Activated CD8-positive, alpha-beta memory T cell treated with anti-CD3 and anti-CD28 coated beads for 36 hours (primary cell): ENCODE results near the gene RASSF5. TPM values are rescaled to one million over a fixed set of nuclear protein-coding genes. Genes with fewer than 3 reads are reported as not detected.

Source experiments
- CTCF ChIA-PET: fragments of 350-600 bp; sonication (Branson Sonifier 250); formaldehyde crosslinking; loops from one replicate; lab custom pipeline; 2021; ENCODE audit warnings: antibody characterized with exemption; lab: Charles Lee
- POLR2A ChIA-PET: fragments of 350-600 bp; sonication (Branson Sonifier 250); formaldehyde crosslinking; loops from one replicate; lab custom pipeline; 2021; ENCODE audit warnings: antibody characterized with exemption; lab: Charles Lee
- total RNA-seq, 2 experiments: library from RNA; stranded (reverse); gene quantifications; one replicate each; pipeline ENCODE4 v1.2.3, GENCODE V29; 2021

RASSF5 gene
- total RNA-seq, 2 experiments from 2014 or later, result 198 to 199 TPM

GRCh38 chr1:206635978-206636345 is 128.6 kb downstream of the RASSF5 start:
- ChIA-PET POLR2A (interaction anchor here (1.0 to 1.2 kb wide), 3 partner anchors 28 to 129 kb away, joined by 3 to 4 read pairs (median 4); partner anchors contain the start of gene RASSF5), CTCF (interaction anchor here (0.6 to 7.4 kb wide), 12 partner anchors 19 to 296 kb away, joined by 3 to 76 read pairs (median 4); partner anchors contain the start of gene EIF2D)

DNA sequence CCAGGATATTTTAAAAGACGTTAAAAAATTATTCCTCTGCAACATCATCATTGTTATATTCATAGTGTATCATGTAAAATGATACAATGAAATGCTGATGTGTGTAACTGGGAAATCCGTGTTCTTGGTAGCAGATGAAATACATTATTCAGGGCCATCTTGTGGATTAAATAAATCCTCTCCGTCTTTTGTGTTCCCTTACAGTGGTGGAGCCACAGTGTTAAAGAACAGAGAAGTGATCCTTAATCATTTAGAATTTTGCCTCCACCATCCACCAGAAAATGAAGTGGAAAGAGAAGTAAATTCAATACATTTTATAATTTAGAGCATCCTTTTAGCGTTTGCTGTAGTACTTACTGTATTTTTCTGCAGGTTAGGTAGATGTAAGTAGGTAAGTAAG is 129.3 kb downstream of the RASSF5 start:
- ChIA-PET CTCF (interaction anchor here (2.6 to 7.4 kb wide), 2 partner anchors 27 kb away, joined by 10 to 76 read pairs; no protein-coding TSS in a partner anchor), POLR2A (no interaction called here)

- CTCF ChIA-PET, result interaction anchor here (7.4 kb wide), 1 partner anchor 26 kb away, joined by 76 read pairs; no protein-coding TSS in a partner anchor
- POLR2A ChIA-PET, result no interaction called here
These were observed 130.3 kb downstream of the RASSF5 start for GRCh38 chr1:206637605-206638004.

Other genes starting within 250 kb of the RASSF5 start
- gene IKBKE, start 37.1 kb upstream of the RASSF5 start, total RNA-seq, result 10 to 100 TPM; 15.3 to 16.9 TPM
- gene EIF2D, start 104.9 kb downstream of the RASSF5 start, total RNA-seq, result 100 to 1,000 TPM in 1 of 2 experiments, 10 to 100 TPM in 1; 97.9 to 100 TPM
- 10 to 100 TPM; 12.7 to 14.4 TPM for gene DYRK3, start 128.0 kb downstream of the RASSF5 start, total RNA-seq
- 10 to 100 TPM; 86.9 to 87.3 TPM for gene MAPKAPK2, start 177.4 kb downstream of the RASSF5 start, total RNA-seq